Fibroblast of skin of back (primary cell): Measurements from ENCODE around the gene EEF1AKMT3.

Source experiments
- DNase-seq: peaks from one replicate; pipeline ENCODE4 v3.0.0-alpha.2; 2013

EEF1AKMT3 gene

DNA sequence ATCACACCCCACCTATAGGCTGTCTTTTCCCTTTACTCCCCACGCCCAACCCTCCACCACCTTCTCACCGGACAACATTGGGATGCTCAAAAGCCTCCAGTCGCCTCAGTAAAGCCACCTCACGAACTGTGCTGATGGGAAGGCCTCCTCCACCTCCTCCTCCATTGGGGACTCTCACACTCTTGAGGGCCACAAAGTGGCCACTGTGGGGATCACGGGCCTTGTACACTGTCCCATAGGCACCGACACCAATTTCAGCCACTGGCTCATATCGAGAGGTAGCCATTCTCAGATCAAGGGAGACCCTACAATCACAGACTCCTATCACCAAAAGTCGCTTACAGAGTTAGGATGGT is 21.0 kb upstream of the EEF1AKMT3 start:
- no peak for DNase-seq

DNA sequence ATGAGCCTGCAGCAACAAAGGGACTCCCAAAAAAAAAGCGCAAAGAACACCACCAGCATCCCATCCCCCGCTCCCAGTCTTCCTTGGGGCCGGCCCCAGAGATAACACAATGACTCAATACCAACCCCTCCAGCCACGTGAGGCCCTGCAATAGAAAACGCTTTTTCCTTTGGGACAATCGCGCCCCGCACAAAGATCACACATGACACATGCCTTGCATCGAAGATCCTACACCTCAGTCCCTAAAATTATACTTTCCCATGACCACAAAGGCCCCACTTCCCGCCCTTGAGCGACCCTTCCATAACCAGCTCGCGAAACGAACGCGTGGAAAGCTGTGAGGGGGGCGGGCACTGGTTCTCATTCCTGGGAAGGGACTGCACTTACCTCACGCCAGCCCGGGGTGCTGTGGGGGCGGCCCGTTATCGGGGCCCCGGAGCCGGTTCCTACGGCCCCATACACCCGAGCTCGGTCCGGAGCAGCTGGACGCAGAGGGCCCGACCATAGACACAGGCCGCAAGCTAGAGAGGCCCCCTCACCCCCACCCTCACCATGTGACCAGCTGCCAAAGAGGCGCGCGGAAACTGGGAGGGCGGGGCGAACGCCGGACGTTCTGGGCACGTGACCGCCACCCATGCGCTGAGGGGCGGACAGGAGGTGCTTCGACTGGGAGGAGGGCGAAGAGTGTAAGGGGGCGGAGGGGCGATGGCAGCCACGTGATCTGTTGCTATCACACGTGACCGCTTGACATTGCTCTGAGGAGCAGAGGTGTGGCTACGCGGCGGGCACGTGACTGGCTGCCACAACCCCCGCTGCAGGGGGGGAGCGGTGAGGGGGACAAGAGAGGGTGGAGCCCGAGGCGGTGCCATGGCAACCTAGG is 20.4 kb upstream of the EEF1AKMT3 start, which contains the start of gene CDK4:
TSS of gene CDK4 (minus strand) at position 523 of the 880 bp plus-strand sequence. CDS start 593 bp downstream, outside the sequence.
- peak; percentile 100 for DNase-seq

DNA sequence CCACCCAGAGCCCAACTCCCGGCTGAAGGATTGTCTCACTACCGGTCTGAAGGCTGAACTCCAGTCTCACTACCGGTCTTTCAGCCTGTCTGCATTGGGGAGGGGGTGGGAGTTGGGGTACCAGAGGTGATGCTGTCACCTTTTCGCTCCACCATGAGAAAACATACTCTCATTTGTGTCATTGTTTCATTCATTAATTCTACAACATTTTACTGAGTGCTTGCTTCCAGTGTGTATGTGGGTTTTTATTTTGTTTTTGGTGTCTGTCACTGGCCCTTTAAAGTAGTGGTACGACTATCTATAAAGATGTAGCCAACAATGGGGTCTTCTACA is 19.8 kb upstream of the EEF1AKMT3 start:
- no peak for DNase-seq

DNA sequence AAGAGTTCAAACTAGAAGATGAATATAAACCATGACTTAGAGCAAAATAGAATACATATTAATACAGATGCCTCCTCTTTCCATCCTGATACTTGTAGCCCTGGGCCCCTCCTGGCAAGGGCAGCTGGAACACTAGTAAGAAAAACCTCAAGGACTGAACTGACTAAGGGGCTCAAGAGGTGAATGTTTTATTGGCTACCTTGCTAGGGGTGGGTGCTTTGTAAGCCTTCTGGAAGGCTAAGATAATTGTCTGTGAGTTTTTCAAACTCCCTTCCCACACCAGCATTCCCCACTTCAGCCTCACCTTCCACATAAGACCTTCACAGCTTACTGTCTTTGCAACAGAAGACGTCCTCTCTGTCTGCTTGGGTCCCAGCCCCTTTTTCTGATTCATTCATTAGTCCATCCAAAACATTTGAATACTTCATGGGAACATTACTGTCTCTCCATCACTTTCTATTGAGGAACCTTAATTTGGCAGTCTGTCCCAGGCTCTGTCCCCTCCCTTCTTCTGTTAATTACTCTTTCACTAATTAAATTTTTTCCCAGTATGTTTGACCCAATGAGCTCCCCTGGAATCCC is 18.6 kb upstream of the EEF1AKMT3 start:
- no peak for DNase-seq

DNA sequence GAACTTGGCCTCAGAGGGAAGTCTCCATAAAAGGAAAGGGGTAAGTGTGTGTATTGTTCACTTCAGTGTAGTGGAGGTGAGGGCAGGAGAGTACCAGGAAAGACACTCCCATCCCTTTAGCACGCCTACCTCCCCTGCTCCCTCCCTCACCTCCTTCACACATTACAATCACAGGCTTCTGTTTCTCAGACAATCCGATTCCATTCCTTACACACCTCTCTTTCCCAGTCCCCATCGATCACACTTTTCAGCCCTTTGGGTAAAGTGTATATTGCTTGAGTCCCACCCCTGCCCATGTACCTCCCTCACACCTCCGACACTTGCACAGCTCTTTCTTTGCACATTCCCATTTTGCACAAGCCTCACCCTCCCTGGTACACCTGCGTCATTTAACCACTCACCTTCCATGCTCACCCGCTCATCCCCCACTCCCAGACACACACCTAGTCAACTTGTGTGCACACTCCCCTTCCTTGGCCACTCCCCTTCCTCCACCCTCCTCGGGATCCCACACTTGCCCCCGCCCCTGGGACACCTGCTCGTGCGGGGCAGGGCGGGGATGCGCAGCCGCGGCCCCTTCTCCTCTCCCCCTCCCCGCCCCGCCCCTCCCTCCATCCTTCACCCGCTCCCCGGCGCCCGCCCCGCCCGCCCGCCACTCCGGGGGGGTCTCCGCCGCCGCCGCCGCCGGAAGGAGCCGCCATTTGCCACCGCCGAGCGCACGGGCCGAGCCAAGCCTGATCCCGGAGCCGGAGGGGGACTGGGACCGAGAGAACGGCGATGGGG is 17.8 kb upstream of the EEF1AKMT3 start, which contains the start of gene MARCHF9:
TSS of gene MARCHF9 (plus strand) at position 693 of the 783 bp plus-strand sequence. CDS start 426 bp downstream, outside the sequence.
- no peak for DNase-seq

DNA sequence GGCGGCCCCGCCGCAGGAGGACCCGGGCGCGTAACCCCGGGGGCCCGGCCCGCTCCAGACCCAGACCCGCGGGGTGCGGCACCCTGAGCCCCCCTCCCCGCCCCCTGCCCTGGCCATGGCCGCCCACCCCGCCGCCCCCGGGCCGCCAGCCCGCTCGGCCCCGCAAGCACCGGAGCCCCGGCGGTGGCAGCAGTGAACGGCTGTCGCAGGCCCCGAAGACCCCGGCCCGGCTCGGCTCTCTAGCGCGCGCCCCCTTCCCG is 17.3 kb upstream of the EEF1AKMT3 start:
- DNase-seq = no peak

DNA sequence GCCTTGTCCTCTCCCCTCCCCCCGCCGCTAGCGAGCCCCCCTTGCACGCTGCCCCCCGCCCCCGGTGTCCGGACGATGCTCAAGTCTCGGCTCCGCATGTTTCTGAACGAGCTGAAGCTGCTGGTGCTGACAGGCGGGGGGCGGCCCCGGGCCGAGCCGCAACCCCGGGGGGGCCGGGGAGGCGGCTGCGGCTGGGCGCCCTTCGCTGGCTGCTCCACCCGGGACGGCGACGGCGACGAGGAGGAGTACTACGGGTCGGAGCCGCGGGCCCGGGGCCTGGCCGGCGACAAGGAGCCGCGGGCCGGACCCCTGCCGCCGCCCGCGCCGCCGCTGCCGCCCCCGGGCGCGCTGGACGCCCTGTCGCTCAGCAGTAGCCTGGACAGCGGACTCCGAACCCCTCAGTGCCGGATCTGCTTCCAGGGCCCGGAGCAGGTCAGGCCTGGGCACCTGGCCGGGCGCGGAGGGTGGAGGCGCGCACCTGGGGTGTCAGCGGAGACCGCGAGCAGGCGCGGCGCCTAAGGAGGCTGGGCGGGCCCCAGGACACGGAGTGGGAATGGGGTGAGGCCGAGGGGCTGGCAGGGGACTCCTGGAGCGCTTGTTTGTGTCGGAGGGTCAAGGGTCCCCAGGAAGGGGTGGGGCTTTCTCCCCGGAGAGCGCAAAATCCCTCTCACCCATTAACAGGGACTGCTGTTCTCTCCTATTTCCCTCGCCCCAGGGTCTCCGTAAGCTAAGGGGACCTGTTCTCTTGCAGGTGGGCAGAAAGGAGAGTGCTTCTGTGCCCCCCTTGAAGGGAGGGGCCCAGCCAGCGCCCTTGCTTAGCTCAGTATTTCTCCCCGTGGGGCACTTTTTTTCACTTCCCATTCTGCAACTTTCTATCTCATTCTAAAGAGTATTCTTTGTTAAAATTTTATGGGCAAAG is 16.7 kb upstream of the EEF1AKMT3 start:
- DNase-seq = no peak

DNA sequence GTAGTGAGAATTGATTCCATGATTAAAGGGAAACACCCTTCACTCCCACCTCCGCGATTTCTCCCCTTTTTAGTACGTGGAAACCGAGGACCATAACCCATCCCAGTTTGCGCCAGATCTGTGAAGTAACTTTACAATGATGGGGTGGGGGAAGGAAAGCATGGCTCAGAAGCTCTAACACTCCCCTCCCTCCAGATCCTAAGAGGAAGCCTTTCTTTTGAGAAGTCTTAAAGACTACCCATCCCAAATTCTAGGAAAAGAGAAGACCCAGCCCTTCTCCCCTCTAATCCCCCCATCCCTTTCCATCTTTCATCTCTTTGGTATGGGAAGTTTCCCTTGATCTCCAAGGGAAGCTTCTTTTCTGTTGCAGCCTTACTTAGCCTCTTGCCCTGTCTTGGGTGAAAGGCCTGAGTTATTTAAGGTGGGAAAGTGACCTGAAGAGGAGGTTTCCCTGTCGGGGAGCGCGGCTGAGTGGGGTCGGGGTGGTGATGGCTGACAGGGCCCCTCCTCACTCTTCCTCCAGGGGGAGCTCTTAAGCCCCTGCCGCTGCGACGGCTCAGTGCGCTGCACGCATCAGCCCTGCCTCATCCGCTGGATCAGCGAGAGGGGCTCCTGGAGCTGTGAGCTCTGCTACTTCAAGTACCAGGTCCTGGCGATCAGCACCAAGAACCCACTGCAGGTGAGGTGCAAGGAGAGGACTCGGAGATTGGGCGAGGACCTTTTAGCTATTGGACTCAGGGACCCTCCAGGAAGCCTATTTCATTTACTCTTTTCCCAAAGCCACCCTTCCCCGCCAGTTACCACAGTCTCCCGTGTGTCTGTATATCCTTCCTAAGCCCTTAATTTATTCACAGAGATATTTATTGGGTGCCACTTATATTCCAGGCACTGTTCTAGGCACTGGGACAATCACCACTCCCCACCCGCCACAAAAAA is 15.7 kb upstream of the EEF1AKMT3 start:
- no peak for DNase-seq

DNA sequence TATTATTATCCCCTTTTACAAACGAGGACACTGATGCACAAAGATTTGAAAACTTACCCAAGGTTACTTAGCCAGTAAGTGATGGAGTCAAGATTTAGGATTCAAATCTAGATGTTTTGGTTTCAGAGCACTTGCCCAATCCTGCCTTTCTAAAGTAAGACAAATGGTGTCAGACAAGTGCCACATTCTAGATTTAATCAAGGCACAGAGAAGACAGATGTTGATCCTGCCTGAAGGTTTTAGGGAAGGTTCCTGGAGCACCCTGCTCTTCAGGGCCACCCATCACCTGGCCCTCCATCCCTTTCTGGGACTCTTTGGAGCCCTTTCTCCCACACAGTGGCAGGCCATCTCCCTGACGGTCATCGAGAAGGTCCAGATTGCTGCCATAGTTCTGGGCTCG is 14.6 kb upstream of the EEF1AKMT3 start:
- DNase-seq = no peak

DNA sequence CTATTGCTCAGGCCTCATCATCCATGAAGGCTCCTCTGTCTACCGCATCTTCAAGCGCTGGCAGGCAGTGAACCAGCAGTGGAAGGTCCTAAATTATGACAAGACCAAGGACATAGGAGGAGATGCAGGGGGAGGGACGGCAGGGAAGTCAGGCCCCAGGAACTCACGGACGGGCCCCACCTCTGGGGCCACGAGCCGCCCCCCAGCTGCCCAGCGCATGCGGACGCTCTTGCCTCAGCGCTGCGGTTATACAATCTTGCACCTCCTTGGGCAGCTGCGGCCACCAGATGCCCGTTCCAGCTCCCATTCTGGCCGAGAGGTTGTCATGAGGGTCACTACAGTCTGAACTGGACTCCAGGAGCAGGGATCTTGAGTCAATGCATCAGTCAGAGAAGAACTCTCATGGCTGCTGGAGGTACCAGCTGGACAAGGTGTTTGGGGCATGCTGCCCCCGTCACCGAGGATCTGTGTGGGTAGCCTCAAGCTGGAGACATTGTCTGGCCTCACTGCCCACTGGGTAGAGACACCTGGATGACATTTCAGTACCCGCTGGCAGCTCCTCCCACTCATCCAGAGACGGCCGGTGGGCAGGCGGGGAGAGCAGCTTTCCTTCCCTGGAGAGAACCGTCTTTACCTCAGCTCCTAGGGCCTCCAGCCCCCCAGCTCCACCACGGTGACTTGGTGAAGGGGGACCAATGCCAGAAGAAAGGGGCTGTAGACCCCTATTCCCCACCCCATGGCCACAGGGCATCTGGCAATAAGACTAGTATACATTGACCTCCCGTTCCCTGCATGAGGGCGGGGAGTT is 13.7 kb upstream of the EEF1AKMT3 start:
- DNase-seq = no peak

DNA sequence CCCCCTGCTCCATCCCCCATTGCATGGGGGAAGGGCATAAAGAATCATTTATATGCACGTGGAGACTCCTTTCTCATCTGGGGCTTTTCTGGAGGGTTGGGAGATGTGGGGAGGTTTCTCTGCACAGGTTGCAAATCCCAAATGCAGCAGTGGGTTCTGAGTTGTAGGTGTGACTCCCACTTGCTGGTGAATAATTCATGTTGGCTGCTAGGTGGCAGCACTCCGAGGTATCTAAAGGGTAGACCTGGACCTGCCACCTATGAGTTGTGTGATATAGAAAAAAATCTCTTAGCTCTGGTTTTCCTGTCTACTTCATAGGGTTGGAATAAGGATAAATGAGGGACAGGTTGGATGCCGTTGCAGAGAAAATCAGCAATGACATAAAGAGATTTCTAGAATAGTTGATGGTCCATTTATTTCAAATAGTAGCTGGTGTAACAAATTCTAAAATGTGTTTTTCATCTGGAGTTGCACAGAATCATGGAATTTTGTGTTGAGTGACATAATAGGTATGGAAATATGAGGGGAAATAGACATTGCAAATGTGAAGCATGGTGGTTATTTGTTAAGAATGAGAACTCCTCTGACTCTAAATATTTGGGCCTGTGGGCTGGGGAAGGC is 12.9 kb upstream of the EEF1AKMT3 start:
- no peak for DNase-seq

DNA sequence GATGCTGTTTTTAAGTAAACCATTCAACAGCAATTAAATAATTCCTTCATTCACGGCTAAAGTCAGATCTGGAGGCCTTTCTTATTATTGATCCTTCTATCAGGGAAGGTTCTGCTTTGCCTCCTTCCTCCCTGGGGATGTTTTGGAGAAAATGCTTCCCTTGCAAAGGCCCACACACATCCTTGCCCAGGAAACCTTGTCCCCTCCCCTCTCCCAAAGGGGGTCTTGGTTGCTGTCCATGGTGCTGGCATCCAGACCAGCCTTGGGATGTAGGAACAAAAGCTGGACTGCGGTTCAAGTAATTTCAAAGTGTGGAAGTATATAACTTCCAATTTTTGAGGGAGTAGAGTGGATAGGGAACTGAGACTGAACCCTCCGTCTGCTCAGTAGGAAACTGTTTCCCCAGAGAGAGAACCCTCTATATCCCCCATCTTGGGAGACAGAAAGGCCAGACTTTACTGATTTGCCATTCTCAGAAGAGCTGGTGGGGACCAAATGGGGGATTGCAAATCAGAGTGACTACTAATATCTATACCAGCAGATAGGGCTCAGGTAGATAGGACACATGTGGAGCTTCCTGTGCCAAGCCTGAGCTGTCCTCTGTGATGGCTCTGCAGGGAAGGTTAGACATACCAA is 11.9 kb upstream of the EEF1AKMT3 start:
- no peak for DNase-seq

DNA sequence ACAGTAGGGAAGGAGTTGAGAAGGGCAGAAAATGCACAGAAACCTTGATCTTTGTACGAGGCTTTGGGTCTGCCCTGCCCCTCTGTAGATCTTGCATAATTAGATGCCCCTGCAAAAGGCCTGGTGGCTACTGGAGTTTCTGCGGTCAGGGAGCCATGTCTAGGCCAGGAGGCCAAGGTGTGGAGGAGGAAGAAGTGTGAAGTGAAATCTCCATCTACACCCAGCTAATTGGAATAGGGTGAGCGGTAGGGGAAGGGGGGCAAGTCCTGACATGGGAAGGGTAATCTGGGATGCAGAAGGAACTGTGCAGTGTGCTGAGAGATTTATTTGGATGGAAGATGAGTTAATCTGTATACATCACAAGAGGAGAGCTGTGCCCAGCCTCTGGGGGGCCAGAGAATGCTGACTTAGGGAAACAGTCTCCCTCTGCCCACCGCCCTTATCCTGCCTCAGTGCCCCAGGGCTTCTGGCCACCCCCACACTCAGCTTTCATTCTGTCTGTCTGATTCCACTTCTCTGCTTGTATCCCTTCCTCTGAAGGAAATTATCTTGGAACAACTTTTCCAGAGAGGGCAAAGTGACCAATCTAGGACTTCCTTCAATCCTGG is 10.9 kb upstream of the EEF1AKMT3 start:
- no peak for DNase-seq

DNA sequence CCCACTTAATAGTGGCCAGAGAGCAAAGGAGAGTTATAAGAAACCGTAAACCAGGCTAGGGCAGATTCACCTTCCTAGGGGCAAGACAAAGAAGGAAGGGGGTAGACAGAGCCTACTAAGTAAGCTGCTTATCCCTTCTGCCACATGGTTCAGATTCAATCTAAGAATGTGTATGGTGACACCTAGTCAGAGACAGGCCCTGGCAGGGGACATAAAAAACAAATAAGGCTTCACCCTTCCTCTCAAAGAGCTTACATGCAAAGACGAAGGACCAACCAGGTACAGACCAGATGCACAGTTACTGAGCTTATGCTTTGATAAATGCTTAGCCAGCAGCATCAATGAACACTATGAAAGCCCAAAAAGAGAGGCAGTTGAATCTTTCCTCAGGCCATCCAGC is 10.0 kb upstream of the EEF1AKMT3 start:
- no peak for DNase-seq

DNA sequence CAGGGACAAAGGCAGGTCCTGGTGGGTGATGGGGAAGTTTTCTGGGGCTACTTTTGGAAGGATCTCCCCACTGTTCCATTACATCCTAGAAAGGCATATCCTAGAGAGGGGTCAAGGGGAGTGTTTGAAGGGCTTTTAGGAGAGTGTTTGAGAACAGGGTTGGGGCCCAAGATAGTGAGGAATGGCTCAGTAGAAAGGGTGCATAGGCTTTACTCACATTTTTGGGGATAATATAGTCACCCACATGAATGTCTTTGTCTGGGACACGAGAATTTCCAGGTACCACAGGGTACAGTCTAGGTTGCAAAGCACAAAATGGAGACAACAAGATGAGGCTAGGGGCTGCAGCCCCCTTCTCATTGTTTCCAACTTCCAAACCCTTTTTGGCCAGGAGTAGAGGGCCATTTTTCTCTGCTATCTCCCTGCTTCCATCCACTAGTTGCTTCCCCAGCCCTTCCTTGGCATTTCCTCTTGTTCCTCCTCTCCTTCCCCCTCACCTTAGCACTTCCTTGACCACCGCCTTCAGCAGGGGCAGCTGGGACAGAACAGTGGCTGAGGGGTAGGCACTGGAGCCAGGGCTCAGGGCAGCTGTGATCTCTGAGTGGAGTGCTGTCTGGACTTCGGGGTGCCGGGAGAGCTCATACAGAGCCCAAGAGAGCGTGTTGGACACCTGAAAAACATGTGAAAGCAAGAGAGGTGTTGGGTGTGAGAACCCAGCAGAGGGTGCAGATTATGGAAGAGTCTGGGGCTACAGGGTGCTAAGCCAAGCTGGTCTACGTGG is 8.3 kb upstream of the EEF1AKMT3 start:
- no peak for DNase-seq

DNA sequence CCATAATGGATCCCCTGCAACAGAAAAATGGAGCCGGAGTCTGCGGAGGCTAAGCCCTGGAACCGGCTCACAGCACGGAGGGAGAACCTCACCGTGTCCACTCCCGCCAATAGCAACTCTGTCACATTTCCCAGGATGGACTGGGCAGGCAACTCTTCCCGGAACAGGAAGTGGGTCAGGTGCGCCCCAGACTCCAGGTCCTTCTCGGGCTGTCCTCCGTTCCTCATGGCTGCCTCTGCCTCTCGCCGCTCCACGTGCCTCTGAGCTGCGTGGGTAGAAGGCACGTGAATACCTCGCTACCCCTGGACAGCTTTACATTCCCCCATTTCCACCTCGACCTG is 7.8 kb upstream of the EEF1AKMT3 start:
- DNase-seq = no peak

DNA sequence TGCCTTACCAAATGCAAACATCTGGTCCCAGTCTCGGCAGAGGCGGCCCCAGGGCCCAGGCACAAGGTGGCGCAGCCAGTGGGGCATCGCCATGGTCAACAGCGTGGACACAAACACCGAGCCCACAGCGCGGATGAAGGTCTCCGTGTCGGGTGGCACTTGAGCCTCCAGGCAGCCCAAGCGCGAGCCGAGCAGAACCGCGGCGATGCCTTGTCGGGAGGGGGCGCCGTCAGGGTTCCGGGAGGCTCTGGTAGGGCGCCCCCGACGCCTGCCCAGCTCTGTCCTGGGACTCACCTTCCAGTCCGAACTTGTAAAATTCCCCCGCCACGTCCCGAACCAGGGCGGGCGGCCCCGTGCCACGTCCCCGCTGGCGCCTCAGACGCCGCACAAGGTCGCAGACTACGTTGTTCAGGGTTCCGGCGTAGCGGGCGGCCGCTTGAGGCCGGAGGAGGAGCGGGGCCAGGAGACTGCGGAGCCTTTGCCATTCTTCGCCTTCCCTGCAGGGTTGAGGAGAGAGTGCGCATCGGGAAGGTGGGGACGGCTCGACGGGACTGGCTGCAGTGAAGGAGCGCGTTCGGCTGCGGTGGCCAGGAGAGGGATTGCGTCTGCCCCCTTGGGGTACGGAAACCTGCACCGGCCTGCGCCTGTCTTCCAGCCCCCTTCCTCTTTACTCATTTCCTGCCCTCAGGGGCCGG is 7.3 kb upstream of the EEF1AKMT3 start:
- peak; percentile 40 for DNase-seq
